Measurements from ENCODE around the gene HLA-E.
"Not testable (repeated sequence)": the region's sequence is repeated elsewhere in the genome, so short reads cannot be mapped to it uniquely, and the experiment has no call there.

Gene HLA-E

GRCh38 chr6:30497714-30498113 is 8.4 kb downstream of the HLA-E start:
- no peak overlapping the region for H3K4me3 ChIP-seq (ENCODE audit: low read length)
- H3K27ac ChIP-seq (ENCODE audit: low read depth, low read length), result no peak overlapping the region
- no peaks in the 10 kb centered on the region for H3K27me3 ChIP-seq (ENCODE audit: control insufficient read depth, insufficient read depth, low read length)
- H3K36me3 ChIP-seq (ENCODE audit: control insufficient read depth, insufficient read depth, low read length), result peaks cover 5% of the 10 kb centered on the region
- H3K9ac ChIP-seq (ENCODE audit: low read length), result no peak overlapping the region
- H3K4me1 ChIP-seq (ENCODE audit: control insufficient read depth, insufficient read depth, low read length), result no peaks in the 10 kb centered on the region

- H3K4me3 ChIP-seq (ENCODE audit: low read length); H3K27me3 ChIP-seq (ENCODE audit: control insufficient read depth, insufficient read depth, low read length); H3K9ac ChIP-seq (ENCODE audit: low read length); H3K27ac ChIP-seq (ENCODE audit: low read depth, low read length); H3K4me1 ChIP-seq (ENCODE audit: control insufficient read depth, insufficient read depth, low read length); H3K36me3 ChIP-seq (ENCODE audit: control insufficient read depth, insufficient read depth, low read length): not testable (repeated sequence)
Observed at GRCh38 chr6:30498705-30499104, 9.4 kb downstream of the HLA-E start.

- Histone ChIP-seq H3K9ac (ENCODE audit: low read length) (no peak overlapping the region), H3K27ac (ENCODE audit: low read depth, low read length) (no peak overlapping the region), H3K4me1 (ENCODE audit: control insufficient read depth, insufficient read depth, low read length) (no peaks in the 10 kb centered on the region), H3K36me3 (ENCODE audit: control insufficient read depth, insufficient read depth, low read length) (no peaks in the 10 kb centered on the region), H3K4me3 (ENCODE audit: low read length) (no peak overlapping the region), H3K27me3 (ENCODE audit: control insufficient read depth, insufficient read depth, low read length) (no peaks in the 10 kb centered on the region)
Observed at GRCh38 chr6:30500421-30501355, 11.4 kb downstream of the HLA-E start.

GRCh38 chr6:30507849-30508827 is 18.8 kb downstream of the HLA-E start:
- Histone ChIP-seq H3K4me3 (ENCODE audit: low read length) (peak overlapping the region; percentile 2), H3K36me3 (ENCODE audit: control insufficient read depth, insufficient read depth, low read length) (no peaks in the 10 kb centered on the region), H3K4me1 (ENCODE audit: control insufficient read depth, insufficient read depth, low read length) (no peaks in the 10 kb centered on the region), H3K9ac (ENCODE audit: low read length) (no peak overlapping the region), H3K27ac (ENCODE audit: low read depth, low read length) (no peak overlapping the region), H3K27me3 (ENCODE audit: control insufficient read depth, insufficient read depth, low read length) (no peaks in the 10 kb centered on the region)

GRCh38 chr6:30508890-30509736 is 19.8 kb downstream of the HLA-E start:
- Histone ChIP-seq H3K9ac (ENCODE audit: low read length) (no peak overlapping the region), H3K36me3 (ENCODE audit: control insufficient read depth, insufficient read depth, low read length) (no peaks in the 10 kb centered on the region), H3K4me3 (ENCODE audit: low read length) (peak overlapping the region; percentile 15), H3K27ac (ENCODE audit: low read depth, low read length) (no peak overlapping the region), H3K4me1 (ENCODE audit: control insufficient read depth, insufficient read depth, low read length) (no peaks in the 10 kb centered on the region), H3K27me3 (ENCODE audit: control insufficient read depth, insufficient read depth, low read length) (no peaks in the 10 kb centered on the region)

GRCh38 chr6:30510419-30511168 is 21.3 kb downstream of the HLA-E start:
- H3K4me3 ChIP-seq (ENCODE audit: low read length), result no peak overlapping the region
- no peaks in the 10 kb centered on the region for H3K36me3 ChIP-seq (ENCODE audit: control insufficient read depth, insufficient read depth, low read length)
- no peaks in the 10 kb centered on the region for H3K27me3 ChIP-seq (ENCODE audit: control insufficient read depth, insufficient read depth, low read length)
- no peaks in the 10 kb centered on the region for H3K4me1 ChIP-seq (ENCODE audit: control insufficient read depth, insufficient read depth, low read length)
- no peak overlapping the region for H3K27ac ChIP-seq (ENCODE audit: low read depth, low read length)
- H3K9ac ChIP-seq (ENCODE audit: low read length), result no peak overlapping the region

GRCh38 chr6:30511169-30511546 is 21.8 kb downstream of the HLA-E start:
- no peak overlapping the region for H3K9ac ChIP-seq (ENCODE audit: low read length)
- H3K4me1 ChIP-seq (ENCODE audit: control insufficient read depth, insufficient read depth, low read length), result no peaks in the 10 kb centered on the region
- no peaks in the 10 kb centered on the region for H3K36me3 ChIP-seq (ENCODE audit: control insufficient read depth, insufficient read depth, low read length)
- no peak overlapping the region for H3K27ac ChIP-seq (ENCODE audit: low read depth, low read length)
- no peaks in the 10 kb centered on the region for H3K27me3 ChIP-seq (ENCODE audit: control insufficient read depth, insufficient read depth, low read length)
- no peak overlapping the region for H3K4me3 ChIP-seq (ENCODE audit: low read length)

GRCh38 chr6:30513451-30513850 is 24.1 kb downstream of the HLA-E start:
- Histone ChIP-seq H3K27ac (ENCODE audit: low read depth, low read length) (no peak overlapping the region), H3K27me3 (ENCODE audit: control insufficient read depth, insufficient read depth, low read length) (no peaks in the 10 kb centered on the region), H3K4me1 (ENCODE audit: control insufficient read depth, insufficient read depth, low read length) (no peaks in the 10 kb centered on the region), H3K9ac (ENCODE audit: low read length) (no peak overlapping the region), H3K4me3 (ENCODE audit: low read length) (no peak overlapping the region), H3K36me3 (ENCODE audit: control insufficient read depth, insufficient read depth, low read length) (no peaks in the 10 kb centered on the region)

GRCh38 chr6:30515106-30515505 is 25.8 kb downstream of the HLA-E start:
- Histone ChIP-seq H3K27me3 (ENCODE audit: control insufficient read depth, insufficient read depth, low read length) (no peaks in the 10 kb centered on the region), H3K4me3 (ENCODE audit: low read length) (no peak overlapping the region), H3K9ac (ENCODE audit: low read length) (no peak overlapping the region), H3K27ac (ENCODE audit: low read depth, low read length) (no peak overlapping the region), H3K4me1 (ENCODE audit: control insufficient read depth, insufficient read depth, low read length) (peaks cover 3% of the 10 kb centered on the region), H3K36me3 (ENCODE audit: control insufficient read depth, insufficient read depth, low read length) (no peaks in the 10 kb centered on the region)

GRCh38 chr6:30515944-30516753 is 26.8 kb downstream of the HLA-E start:
- Histone ChIP-seq H3K27me3 (ENCODE audit: control insufficient read depth, insufficient read depth, low read length) (no peaks in the 10 kb centered on the region), H3K27ac (ENCODE audit: low read depth, low read length) (peak overlapping the region; percentile 88), H3K4me1 (ENCODE audit: control insufficient read depth, insufficient read depth, low read length) (peaks cover 7% of the 10 kb centered on the region), H3K36me3 (ENCODE audit: control insufficient read depth, insufficient read depth, low read length) (no peaks in the 10 kb centered on the region), H3K9ac (ENCODE audit: low read length) (peak overlapping the region; percentile 45), H3K4me3 (ENCODE audit: low read length) (peak overlapping the region; percentile 66)

GRCh38 chr6:30516754-30517076 is 27.4 kb downstream of the HLA-E start:
- H3K36me3 ChIP-seq (ENCODE audit: control insufficient read depth, insufficient read depth, low read length); H3K27me3 ChIP-seq (ENCODE audit: control insufficient read depth, insufficient read depth, low read length); H3K4me1 ChIP-seq (ENCODE audit: control insufficient read depth, insufficient read depth, low read length); H3K9ac ChIP-seq (ENCODE audit: low read length): not testable (repeated sequence)
- H3K4me3 ChIP-seq (ENCODE audit: low read length), result peak overlapping the region; percentile 66
- H3K27ac ChIP-seq (ENCODE audit: low read depth, low read length), result peak overlapping the region; percentile 88

Measured in rectal smooth muscle tissue (tissue), 1 donor.